HepG2 (cell line): ENCODE measurements around the gene HMBS. TPM values are rescaled to one million over a fixed set of nuclear protein-coding genes. Genes with fewer than 3 reads are reported as not detected.

Experiments
- BRD4 ChIP-seq: sonication (generic); formaldehyde crosslinking; IDR thresholded peaks from 2 replicates; pipeline ENCODE4 v1.4.0; 2020; ENCODE audit warnings: missing genetic modification reagents
- IRF2 ChIP-seq: IDR thresholded peaks from 2 replicates; pipeline ENCODE4 v1.6.1; 2018; ENCODE audit warnings: missing genetic modification reagents, missing compliant biosample characterization
- SIN3A ChIP-seq: IDR thresholded peaks from 2 replicates; pipeline ENCODE4 v1.6.1; 2011; ENCODE audit warnings: low read depth, mild to moderate bottlenecking, control low read depth, low read length, borderline replicate concordance
- ZNF207 ChIP-seq: fragments of 450-650 bp; IDR thresholded peaks from 2 replicates; pipeline ENCODE4 v1.6.1; 2016; ENCODE audit warnings: antibody characterized with exemption, borderline replicate concordance
- ZNF260 ChIP-seq: sonication (generic); formaldehyde crosslinking; IDR thresholded peaks from 2 replicates; pipeline ENCODE4 v1.4.0; 2020; ENCODE audit warnings: missing genetic modification reagents, low read depth, mild to moderate bottlenecking, borderline replicate concordance
- ZNF317 ChIP-seq: sonication (generic); formaldehyde crosslinking; IDR thresholded peaks from 2 replicates; pipeline ENCODE4 v1.5.0; 2020; ENCODE audit warnings: mild to moderate bottlenecking, missing genetic modification reagents
- ZNF343 ChIP-seq: sonication (generic); formaldehyde crosslinking; IDR thresholded peaks from 2 replicates; pipeline ENCODE4 v1.4.0; 2020; ENCODE audit warnings: mild to moderate bottlenecking, missing genetic modification reagents
- ZNF749 ChIP-seq: sonication (generic); formaldehyde crosslinking; IDR thresholded peaks from 2 replicates; pipeline ENCODE4 v1.8.0; 2022; ENCODE audit warnings: mild to moderate bottlenecking, missing genetic modification reagents, moderate library complexity, borderline replicate concordance
- ZNF816 ChIP-seq: sonication (generic); formaldehyde crosslinking; IDR thresholded peaks from 2 replicates; pipeline ENCODE4 v1.8.0; 2022; ENCODE audit warnings: missing genetic modification reagents, mild to moderate bottlenecking, borderline replicate concordance
- polyA plus RNA-seq, 8 experiments: library from polyadenylated mRNA; depleted of rRNA in 3 of 8; stranded (reverse) in 7 of 8; unstranded in 1 of 8; fragments of >200 nt; fragmentation: Illumina TruSeq in 4 of 8; extraction: Trizol in 4 of 8; gene quantifications; 2 replicates each; pipeline versions ENCODE4 v1.2.1 to v1.2.3, GENCODE V29; 2011 to 2016; ENCODE audit warnings: low read depth in 4 of 8, missing spikeins in 1 of 8, mixed read lengths in 1 of 8; ENCODE audit not compliant: insufficient read depth in 1 of 8
- total RNA-seq, 5 experiments: library from RNA; depleted of rRNA; stranded (reverse); fragments of >200 nt; fragmentation: Illumina TruSeq; extraction: Trizol; gene quantifications; 2 replicates each; pipeline ENCODE4 v1.2.3, GENCODE V29; 2016; ENCODE audit warnings: low read depth in 1 of 5
- TF ChIP-seq, protein P1 (sequence below): IDR thresholded peaks from 2 replicates; pipeline ENCODE4 v1.6.1; 2012; ENCODE audit warnings: low read depth, low read length, improper control_type of control experiment
- TF ChIP-seq, protein P2 (sequence below): sonication (generic); formaldehyde crosslinking; IDR thresholded peaks from 2 replicates; pipeline ENCODE4 v1.4.0; 2020; ENCODE audit warnings: mild to moderate bottlenecking, missing genetic modification reagents, borderline replicate concordance
- TF ChIP-seq, protein P3 (sequence below): sonication (generic); formaldehyde crosslinking; IDR thresholded peaks from 2 replicates; pipeline ENCODE4 v1.4.0; 2020; ENCODE audit warnings: missing genetic modification reagents, borderline replicate concordance
- TF ChIP-seq, protein P4 (sequence below): sonication (generic); formaldehyde crosslinking; IDR thresholded peaks from 2 replicates; pipeline ENCODE4 v1.5.0; 2020; ENCODE audit warnings: mild to moderate bottlenecking, missing genetic modification reagents

The HMBS gene
- total and polyA plus RNA-seq, 2 of the 13 experiments (the other 11 are each of a cell fraction or from before 2014, with no cell fraction given) = 9.4 to 46.9 TPM

DNA sequence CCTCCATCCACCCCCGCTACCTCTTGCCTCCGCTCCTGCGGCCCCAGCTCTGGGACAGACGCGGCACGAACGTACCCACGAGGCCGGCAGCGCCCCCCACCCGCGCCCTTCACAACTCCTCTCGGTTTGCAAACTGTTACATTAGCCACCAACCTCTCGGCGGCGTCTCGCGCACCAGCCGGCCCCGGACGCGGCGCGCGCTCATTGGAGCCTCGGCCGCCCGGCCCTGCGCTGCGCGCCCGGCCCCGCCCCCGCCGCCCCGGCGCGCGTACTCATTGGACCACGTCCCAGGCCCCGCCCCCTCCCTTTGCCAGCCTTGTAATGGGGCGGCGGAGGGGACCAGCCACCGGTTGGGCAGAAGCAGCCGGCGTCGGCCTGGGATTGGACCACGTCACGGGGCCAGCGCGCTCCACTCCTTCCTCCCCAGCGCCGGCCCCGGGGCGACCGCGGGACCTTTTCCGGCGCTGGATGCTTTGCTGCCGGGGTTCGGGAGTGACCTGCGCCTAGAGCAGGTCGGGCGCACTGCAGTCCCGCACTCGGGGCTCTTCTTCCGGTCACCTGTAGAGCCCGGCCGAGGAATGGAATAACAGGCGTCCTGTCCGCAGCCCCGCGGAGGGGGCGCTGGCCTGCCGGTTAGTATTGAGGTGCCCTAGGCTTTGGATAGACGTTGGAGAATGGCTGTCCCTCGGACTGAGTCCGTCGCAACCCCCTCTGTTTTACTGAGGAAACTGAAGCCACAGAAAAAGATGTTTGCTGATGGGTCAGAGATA is 27.5 kb upstream of the HMBS start, which contains the start of gene HYOU1 (continued):
- TF ChIP-seq ZNF343 = peak; percentile 69
- peak; percentile 81; the same call in 1 of the 2 replicates for TF ChIP-seq SIN3A
- TF ChIP-seq ZNF207 = no peak
- TF ChIP-seq, protein P1, sequence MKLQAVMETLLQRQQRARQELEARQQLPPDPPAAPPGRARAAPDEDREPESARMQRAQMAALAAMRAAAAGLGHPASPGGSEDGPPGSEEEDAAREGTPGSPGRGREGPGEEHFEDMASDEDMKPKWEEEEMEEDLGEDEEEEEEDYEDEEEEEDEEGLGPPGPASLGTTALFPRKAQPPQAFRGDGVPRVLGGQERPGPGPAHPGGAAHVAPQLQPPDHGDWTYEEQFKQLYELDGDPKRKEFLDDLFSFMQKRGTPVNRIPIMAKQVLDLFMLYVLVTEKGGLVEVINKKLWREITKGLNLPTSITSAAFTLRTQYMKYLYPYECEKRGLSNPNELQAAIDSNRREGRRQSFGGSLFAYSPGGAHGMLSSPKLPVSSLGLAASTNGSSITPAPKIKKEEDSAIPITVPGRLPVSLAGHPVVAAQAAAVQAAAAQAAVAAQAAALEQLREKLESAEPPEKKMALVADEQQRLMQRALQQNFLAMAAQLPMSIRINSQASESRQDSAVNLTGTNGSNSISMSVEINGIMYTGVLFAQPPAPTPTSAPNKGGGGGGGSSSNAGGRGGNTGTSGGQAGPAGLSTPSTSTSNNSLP = no peak
- TF ChIP-seq, protein P2, sequence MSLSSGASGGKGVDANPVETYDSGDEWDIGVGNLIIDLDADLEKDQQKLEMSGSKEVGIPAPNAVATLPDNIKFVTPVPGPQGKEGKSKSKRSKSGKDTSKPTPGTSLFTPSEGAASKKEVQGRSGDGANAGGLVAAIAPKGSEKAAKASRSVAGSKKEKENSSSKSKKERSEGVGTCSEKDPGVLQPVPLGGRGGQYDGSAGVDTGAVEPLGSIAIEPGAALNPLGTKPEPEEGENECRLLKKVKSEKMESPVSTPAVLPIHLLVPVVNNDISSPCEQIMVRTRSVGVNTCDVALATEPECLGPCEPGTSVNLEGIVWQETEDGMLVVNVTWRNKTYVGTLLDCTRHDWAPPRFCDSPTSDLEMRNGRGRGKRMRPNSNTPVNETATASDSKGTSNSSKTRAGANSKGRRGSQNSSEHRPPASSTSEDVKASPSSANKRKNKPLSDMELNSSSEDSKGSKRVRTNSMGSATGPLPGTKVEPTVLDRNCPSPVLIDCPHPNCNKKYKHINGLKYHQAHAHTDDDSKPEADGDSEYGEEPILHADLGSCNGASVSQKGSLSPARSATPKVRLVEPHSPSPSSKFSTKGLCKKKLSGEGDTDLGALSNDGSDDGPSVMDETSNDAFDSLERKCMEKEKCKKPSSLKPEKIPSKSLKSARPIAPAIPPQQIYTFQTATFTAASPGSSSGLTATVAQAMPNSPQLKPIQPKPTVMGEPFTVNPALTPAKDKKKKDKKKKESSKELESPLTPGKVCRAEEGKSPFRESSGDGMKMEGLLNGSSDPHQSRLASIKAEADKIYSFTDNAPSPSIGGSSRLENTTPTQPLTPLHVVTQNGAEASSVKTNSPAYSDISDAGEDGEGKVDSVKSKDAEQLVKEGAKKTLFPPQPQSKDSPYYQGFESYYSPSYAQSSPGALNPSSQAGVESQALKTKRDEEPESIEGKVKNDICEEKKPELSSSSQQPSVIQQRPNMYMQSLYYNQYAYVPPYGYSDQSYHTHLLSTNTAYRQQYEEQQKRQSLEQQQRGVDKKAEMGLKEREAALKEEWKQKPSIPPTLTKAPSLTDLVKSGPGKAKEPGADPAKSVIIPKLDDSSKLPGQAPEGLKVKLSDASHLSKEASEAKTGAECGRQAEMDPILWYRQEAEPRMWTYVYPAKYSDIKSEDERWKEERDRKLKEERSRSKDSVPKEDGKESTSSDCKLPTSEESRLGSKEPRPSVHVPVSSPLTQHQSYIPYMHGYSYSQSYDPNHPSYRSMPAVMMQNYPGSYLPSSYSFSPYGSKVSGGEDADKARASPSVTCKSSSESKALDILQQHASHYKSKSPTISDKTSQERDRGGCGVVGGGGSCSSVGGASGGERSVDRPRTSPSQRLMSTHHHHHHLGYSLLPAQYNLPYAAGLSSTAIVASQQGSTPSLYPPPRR (CRISPR knock-in tag) = 0 out of 2 replicates have a peak, but pooled peaks have one; percentile 14
- TF ChIP-seq, protein P3, sequence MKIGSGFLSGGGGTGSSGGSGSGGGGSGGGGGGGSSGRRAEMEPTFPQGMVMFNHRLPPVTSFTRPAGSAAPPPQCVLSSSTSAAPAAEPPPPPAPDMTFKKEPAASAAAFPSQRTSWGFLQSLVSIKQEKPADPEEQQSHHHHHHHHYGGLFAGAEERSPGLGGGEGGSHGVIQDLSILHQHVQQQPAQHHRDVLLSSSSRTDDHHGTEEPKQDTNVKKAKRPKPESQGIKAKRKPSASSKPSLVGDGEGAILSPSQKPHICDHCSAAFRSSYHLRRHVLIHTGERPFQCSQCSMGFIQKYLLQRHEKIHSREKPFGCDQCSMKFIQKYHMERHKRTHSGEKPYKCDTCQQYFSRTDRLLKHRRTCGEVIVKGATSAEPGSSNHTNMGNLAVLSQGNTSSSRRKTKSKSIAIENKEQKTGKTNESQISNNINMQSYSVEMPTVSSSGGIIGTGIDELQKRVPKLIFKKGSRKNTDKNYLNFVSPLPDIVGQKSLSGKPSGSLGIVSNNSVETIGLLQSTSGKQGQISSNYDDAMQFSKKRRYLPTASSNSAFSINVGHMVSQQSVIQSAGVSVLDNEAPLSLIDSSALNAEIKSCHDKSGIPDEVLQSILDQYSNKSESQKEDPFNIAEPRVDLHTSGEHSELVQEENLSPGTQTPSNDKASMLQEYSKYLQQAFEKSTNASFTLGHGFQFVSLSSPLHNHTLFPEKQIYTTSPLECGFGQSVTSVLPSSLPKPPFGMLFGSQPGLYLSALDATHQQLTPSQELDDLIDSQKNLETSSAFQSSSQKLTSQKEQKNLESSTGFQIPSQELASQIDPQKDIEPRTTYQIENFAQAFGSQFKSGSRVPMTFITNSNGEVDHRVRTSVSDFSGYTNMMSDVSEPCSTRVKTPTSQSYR (CRISPR knock-in tag) = no peak
- no peak for TF ChIP-seq IRF2
- TF ChIP-seq ZNF317 (CRISPR knock-in tag) = peak; percentile 43; the same call in 1 of the 2 replicates
- peak; percentile 14; the same call in 1 of the 2 replicates for TF ChIP-seq ZNF749 (CRISPR knock-in tag)
- no peak for TF ChIP-seq BRD4 (CRISPR knock-in tag)
- TF ChIP-seq, protein P4, sequence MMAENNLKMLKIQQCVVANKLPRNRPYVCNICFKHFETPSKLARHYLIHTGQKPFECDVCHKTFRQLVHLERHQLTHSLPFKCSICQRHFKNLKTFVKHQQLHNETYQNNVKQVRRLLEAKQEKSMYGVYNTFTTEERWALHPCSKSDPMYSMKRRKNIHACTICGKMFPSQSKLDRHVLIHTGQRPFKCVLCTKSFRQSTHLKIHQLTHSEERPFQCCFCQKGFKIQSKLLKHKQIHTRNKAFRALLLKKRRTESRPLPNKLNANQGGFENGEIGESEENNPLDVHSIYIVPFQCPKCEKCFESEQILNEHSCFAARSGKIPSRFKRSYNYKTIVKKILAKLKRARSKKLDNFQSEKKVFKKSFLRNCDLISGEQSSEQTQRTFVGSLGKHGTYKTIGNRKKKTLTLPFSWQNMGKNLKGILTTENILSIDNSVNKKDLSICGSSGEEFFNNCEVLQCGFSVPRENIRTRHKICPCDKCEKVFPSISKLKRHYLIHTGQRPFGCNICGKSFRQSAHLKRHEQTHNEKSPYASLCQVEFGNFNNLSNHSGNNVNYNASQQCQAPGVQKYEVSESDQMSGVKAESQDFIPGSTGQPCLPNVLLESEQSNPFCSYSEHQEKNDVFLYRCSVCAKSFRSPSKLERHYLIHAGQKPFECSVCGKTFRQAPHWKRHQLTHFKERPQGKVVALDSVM (CRISPR knock-in tag) = 0 out of 2 replicates have a peak, but pooled peaks have one; percentile 13
- no peak for TF ChIP-seq ZNF816 (CRISPR knock-in tag)
- no peak for TF ChIP-seq ZNF260
